Kidney (tissue), 14 donors: ENCODE results near the gene VGLL4. TPM values are rescaled to one million over a fixed set of nuclear protein-coding genes. Genes with fewer than 3 reads are reported as not detected.

Experiments
- DNase-seq, 5 donors: peaks; one replicate each; pipeline ENCODE4 v3.0.0-alpha.2; 2013 to 2020
- FAIRE-seq: peaks from 2 replicates; lab custom pipeline; 2012; peaks lifted over from hg19 to GRCh38; lab: Jason Lieb, UNC
- H3K27ac ChIP-seq, 2 donors: one replicate each; pipeline ENCODE4 v1.7.0; 2013; ENCODE audit warnings: low read depth in 2 of 2, low read length in 2 of 2, inconsistent platforms in 1 of 2
- H3K27me3 ChIP-seq: one replicate; pipeline ENCODE4 v1.7.1; 2013; ENCODE audit warnings: low read length, inconsistent platforms; ENCODE audit not compliant: control insufficient read depth, insufficient read depth
- H3K36me3 ChIP-seq, 3 donors: one replicate each; pipeline versions ENCODE4 v1.7.0 to v1.7.1; 2013; ENCODE audit warnings: low read length in 3 of 3, control low read depth in 1 of 3, inconsistent platforms in 1 of 3; ENCODE audit not compliant: insufficient read depth in 3 of 3, control insufficient read depth in 2 of 3
- H3K4me1 ChIP-seq, 3 donors: one replicate each; pipeline versions ENCODE4 v1.7.0 to v1.7.1; 2013; ENCODE audit warnings: low read length in 3 of 3, inconsistent platforms in 1 of 3, low read depth in 1 of 3; ENCODE audit not compliant: control insufficient read depth in 2 of 3, insufficient read depth in 2 of 3
- H3K4me3 ChIP-seq, 3 donors: one replicate each; pipeline versions ENCODE4 v1.7.0 to v1.8.1; 2013; ENCODE audit warnings: low read length in 3 of 3, control low read depth in 1 of 3, inconsistent platforms in 1 of 3
- H3K9ac ChIP-seq, 3 donors: one replicate each; pipeline versions ENCODE4 v1.7.0 to v1.7.1; 2013; ENCODE audit warnings: low read length in 3 of 3, control low read depth in 1 of 3, inconsistent platforms in 1 of 3
- H3K9me3 ChIP-seq, 3 donors: one replicate each; pipeline versions ENCODE4 v1.7.0 to v1.7.1; 2013; ENCODE audit warnings: low read length in 3 of 3, control low read depth in 1 of 3, inconsistent platforms in 1 of 3; ENCODE audit not compliant: control insufficient read depth in 2 of 3, insufficient read depth in 1 of 3
- intact Hi-C: fragments of 100-400 bp; cut with DNase I; formaldehyde crosslinking; loops from one replicate; pipeline ENCODE4 v1.11.1; 2022
- polyA plus RNA-seq: library from polyadenylated mRNA; stranded (reverse); fragments of 350-450 nt; fragmentation: Illumina TruSeq; extraction: RNeasy Lipid Tissue Mini Kit (QIAGEN cat#74804); gene quantifications from one replicate; pipeline ENCODE4 v1.2.3, GENCODE V29; 2014; ENCODE audit warnings: low read depth, low replicate concordance; ENCODE audit not compliant: insufficient read depth
- total RNA-seq: library from RNA; stranded (reverse); fragmentation: NEBNext Ultra II Directional; extraction: Animal tissue kit (Norgen Biotek cat#: 25700); gene quantifications from one replicate; pipeline ENCODE4 v1.2.1, GENCODE V29; 2021
- TF ChIP-seq, protein P1 (sequence below): IDR thresholded peaks from 3 replicates; pipeline ENCODE4 v1.5.1; 2012; ENCODE audit warnings: mild to moderate bottlenecking, moderate library complexity, borderline replicate concordance; ENCODE audit not compliant: insufficient read depth; ENCODE audit errors: extremely low read depth
- donor health status: control.
- donor health status: control.
- donor health status: control.
- donor health status: control.
- donor health status: control.
- donor health status: DM: yes; HTN: yes; CAD: no.
- donor health status: Normal renal cell carcinoma (clear cell type).

Gene VGLL4
- total and polyA plus RNA-seq, 2 donors from 2014 or later = 41.4 to 78.5 TPM

- Histone ChIP-seq H3K27me3 (no peaks in the 10 kb centered on the region), H3K27ac (no peak overlapping the region), H3K9ac (no peak overlapping the region), H3K36me3 (peaks cover 0 to 24% (median 11%) of the 10 kb centered on the region in 3 donors), H3K4me3 (no peak overlapping the region), H3K4me1 (peaks cover 0 to 5% (median 0%) of the 10 kb centered on the region in 3 donors), H3K9me3 (no peaks in the 10 kb centered on the region)
- TF ChIP-seq, protein P1, sequence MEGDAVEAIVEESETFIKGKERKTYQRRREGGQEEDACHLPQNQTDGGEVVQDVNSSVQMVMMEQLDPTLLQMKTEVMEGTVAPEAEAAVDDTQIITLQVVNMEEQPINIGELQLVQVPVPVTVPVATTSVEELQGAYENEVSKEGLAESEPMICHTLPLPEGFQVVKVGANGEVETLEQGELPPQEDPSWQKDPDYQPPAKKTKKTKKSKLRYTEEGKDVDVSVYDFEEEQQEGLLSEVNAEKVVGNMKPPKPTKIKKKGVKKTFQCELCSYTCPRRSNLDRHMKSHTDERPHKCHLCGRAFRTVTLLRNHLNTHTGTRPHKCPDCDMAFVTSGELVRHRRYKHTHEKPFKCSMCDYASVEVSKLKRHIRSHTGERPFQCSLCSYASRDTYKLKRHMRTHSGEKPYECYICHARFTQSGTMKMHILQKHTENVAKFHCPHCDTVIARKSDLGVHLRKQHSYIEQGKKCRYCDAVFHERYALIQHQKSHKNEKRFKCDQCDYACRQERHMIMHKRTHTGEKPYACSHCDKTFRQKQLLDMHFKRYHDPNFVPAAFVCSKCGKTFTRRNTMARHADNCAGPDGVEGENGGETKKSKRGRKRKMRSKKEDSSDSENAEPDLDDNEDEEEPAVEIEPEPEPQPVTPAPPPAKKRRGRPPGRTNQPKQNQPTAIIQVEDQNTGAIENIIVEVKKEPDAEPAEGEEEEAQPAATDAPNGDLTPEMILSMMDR = no peak
- intact Hi-C loops = no loop called here
- peak in 1 of 5 donors; percentile 43 for DNase-seq
- no peak for FAIRE-seq
Measured at GRCh38 chr3:11566916-11567315, 76.8 kb downstream of the VGLL4 start.

- peaks cover 0 to 24% (median 11%) of the 10 kb centered on the region in 3 donors for H3K36me3 ChIP-seq
- H3K27me3 ChIP-seq = no peaks in the 10 kb centered on the region
- intact Hi-C loops = no loop called here
- no peak overlapping the region for H3K27ac ChIP-seq
- no peak overlapping the region for H3K9ac ChIP-seq
- no peak overlapping the region for H3K4me3 ChIP-seq
- no peak for FAIRE-seq
- H3K4me1 ChIP-seq = peaks cover 0 to 5% (median under 1%) of the 10 kb centered on the region in 3 donors
- TF ChIP-seq, protein P1 = no peak
- no peaks in the 10 kb centered on the region for H3K9me3 ChIP-seq
- peak in 1 of 5 donors; percentile 40 for DNase-seq
Measured at GRCh38 chr3:11566478-11566877, 77.2 kb downstream of the VGLL4 start.

DNA sequence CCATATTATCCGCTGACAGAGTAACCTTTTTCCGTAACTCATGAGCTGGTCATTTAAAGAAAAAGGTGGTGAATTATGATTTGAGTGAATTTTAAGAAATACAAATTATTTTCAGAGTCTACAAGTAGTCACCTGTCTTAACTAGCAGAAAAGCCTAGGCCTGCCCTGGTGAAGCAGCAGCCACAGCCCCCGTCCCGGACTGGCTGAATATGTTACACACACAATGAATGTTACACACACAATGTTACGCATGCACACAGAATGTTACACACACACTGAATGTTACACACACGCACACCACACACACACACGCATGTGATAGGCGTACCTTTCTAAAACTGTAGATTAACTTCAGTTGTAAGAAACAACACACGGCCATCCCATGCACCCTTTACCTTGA, 77.8 kb downstream of the VGLL4 start:
- Histone ChIP-seq H3K9me3 (no peaks in the 10 kb centered on the region), H3K36me3 (peaks cover 0 to 24% (median 11%) of the 10 kb centered on the region in 3 donors), H3K4me1 (peaks cover 0 to 10% (median 3%) of the 10 kb centered on the region in 3 donors), H3K9ac (no peak overlapping the region), H3K27me3 (no peaks in the 10 kb centered on the region), H3K27ac (no peak overlapping the region), H3K4me3 (no peak overlapping the region)
- FAIRE-seq (no peak), DNase-seq (peak in 1 of 5 donors; percentile 42)
- intact Hi-C loops = no loop called here
- TF ChIP-seq, protein P1 = no peak

DNA sequence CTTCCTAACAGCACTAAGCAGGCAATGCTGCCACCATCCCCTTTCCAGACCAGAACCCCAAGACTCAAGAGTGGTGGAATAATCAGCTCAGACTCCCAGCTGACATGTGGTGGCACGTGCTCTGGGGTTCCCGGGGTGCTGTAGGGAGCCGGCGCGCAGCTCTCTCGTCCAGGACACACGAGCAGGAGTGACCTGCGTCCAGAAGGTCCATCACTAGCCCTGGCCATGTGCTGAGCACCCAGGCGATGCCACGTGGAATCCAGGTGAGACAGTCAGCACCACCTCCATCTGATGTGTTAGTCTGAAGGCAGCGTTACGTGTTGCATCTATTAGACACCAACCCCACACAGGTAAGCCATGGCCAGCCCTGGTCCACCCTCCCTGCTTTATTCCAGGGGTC, 78.2 kb downstream of the VGLL4 start:
- H3K4me3 ChIP-seq = no peak overlapping the region
- intact Hi-C loops = no loop called here
- no peak overlapping the region for H3K9ac ChIP-seq
- peaks cover 0 to 14% (median 3%) of the 10 kb centered on the region in 3 donors for H3K4me1 ChIP-seq
- TF ChIP-seq, protein P1 = no peak
- DNase-seq (peak in 1 of 5 donors; percentile 46), FAIRE-seq (no peak)
- peaks cover 0 to 24% (median 11%) of the 10 kb centered on the region in 3 donors for H3K36me3 ChIP-seq
- no peaks in the 10 kb centered on the region for H3K9me3 ChIP-seq
- H3K27ac ChIP-seq = no peak overlapping the region
- no peaks in the 10 kb centered on the region for H3K27me3 ChIP-seq
